Dermis microvascular lymphatic vessel endothelial cell (primary cell): ENCODE data around the gene PARP8. TPM values are rescaled to one million over a fixed set of nuclear protein-coding genes. Genes with fewer than 3 reads are reported as not detected.
A peak's percentile ranks its signal among the peaks of the same experiment; 100 is the strongest.

Experiments used
- DNase-seq, 2 donors: peaks; one replicate each; pipeline versions ENCODE4 v3.0.0 to v3.0.0-alpha.2; 2010; ENCODE audit warnings: low read depth in 2 of 2
- total RNA-seq: library from RNA; depleted of rRNA; stranded (reverse); fragments of >200 nt; gene quantifications from 2 replicates; pipeline ENCODE4 v1.2.1, GENCODE V29; 2014

PARP8 gene
- total RNA-seq, 1 donor from 2014 or later, result 0.39 TPM

- DNase-seq, result no peak
Observed at GRCh38 chr5:50726475-50727148, 60.2 kb downstream of the PARP8 start.

- DNase-seq, result no peak
Observed at GRCh38 chr5:50727149-50727496, 60.7 kb downstream of the PARP8 start.

- DNase-seq, result no peak
Observed at GRCh38 chr5:50727845-50728244, 61.4 kb downstream of the PARP8 start.

GRCh38 chr5:50730336-50730735 lies 63.9 kb downstream of the PARP8 start:
- no peak for DNase-seq

GRCh38 chr5:50730841-50731240 lies 64.4 kb downstream of the PARP8 start:
- DNase-seq, result no peak

GRCh38 chr5:50733741-50734140 lies 67.3 kb downstream of the PARP8 start:
- DNase-seq, result no peak

- DNase-seq, result no peak
Observed at GRCh38 chr5:50738864-50739263, 72.4 kb downstream of the PARP8 start.

GRCh38 chr5:50740832-50741231 lies 74.4 kb downstream of the PARP8 start:
- no peak for DNase-seq

GRCh38 chr5:50744776-50745175 lies 78.3 kb downstream of the PARP8 start:
- DNase-seq, result no peak

GRCh38 chr5:50745221-50745910 lies 78.9 kb downstream of the PARP8 start:
- no peak for DNase-seq

GRCh38 chr5:50749181-50749580 lies 82.7 kb downstream of the PARP8 start:
- DNase-seq, result no peak

- DNase-seq, result no peak
Observed at GRCh38 chr5:50749873-50750272, 83.4 kb downstream of the PARP8 start.

GRCh38 chr5:50751064-50751657 lies 84.7 kb downstream of the PARP8 start:
- DNase-seq, result peak; percentile 4 to 13

GRCh38 chr5:50752800-50753199 lies 86.4 kb downstream of the PARP8 start:
- no peak for DNase-seq

- DNase-seq, result no peak
Observed at GRCh38 chr5:50759526-50760270, 93.3 kb downstream of the PARP8 start.

- no peak for DNase-seq
Observed at GRCh38 chr5:50763351-50763750, 96.9 kb downstream of the PARP8 start.

GRCh38 chr5:50763846-50764245 lies 97.4 kb downstream of the PARP8 start:
- DNase-seq, result no peak

GRCh38 chr5:50766042-50766441 lies 99.6 kb downstream of the PARP8 start:
- DNase-seq, result no peak

GRCh38 chr5:50766462-50766861 lies 100.0 kb downstream of the PARP8 start:
- DNase-seq, result no peak

GRCh38 chr5:50766967-50767366 lies 100.5 kb downstream of the PARP8 start:
- DNase-seq, result no peak

- no peak for DNase-seq
Observed at GRCh38 chr5:50767588-50767987, 101.2 kb downstream of the PARP8 start.

GRCh38 chr5:50768634-50769033 lies 102.2 kb downstream of the PARP8 start:
- no peak for DNase-seq
